Panc1 (cell line): ENCODE data around the gene ZC3H7A.

Experiments
- POLR2AphosphoS5 ChIP-seq: IDR thresholded peaks from 2 replicates; pipeline ENCODE4 v1.6.1; 2012; ENCODE audit warnings: mild to moderate bottlenecking, low read depth, low read length, moderate library complexity
- REST ChIP-seq, 2 experiments: IDR thresholded peaks; 2 replicates each; pipeline ENCODE4 v1.6.1; 2011 to 2012; ENCODE audit warnings: low read depth in 2 of 2, control low read depth in 1 of 2, low read length in 1 of 2, mild to moderate bottlenecking in 1 of 2, moderate library complexity in 1 of 2; ENCODE audit not compliant: insufficient read depth in 1 of 2
- SIN3A ChIP-seq: IDR thresholded peaks from 2 replicates; pipeline ENCODE4 v1.6.1; 2012; ENCODE audit warnings: low read depth, mild to moderate bottlenecking, low read length, moderate library complexity, borderline replicate concordance; ENCODE audit not compliant: insufficient read depth
- TCF7L2 ChIP-seq: IDR thresholded peaks from 2 replicates; pipeline ENCODE4 v1.6.1; 2011; ENCODE audit warnings: mild to moderate bottlenecking, low read depth, low read length, inconsistent platforms
- TF ChIP-seq, protein P1 (sequence below): fragments of 450-650 bp; IDR thresholded peaks from 2 replicates; pipeline ENCODE4 v1.5.1; 2017; ENCODE audit warnings: mild to moderate bottlenecking

GRCh38 chr16:11806721-11807120 is 9.7 kb upstream of the ZC3H7A start:
- TF ChIP-seq, protein P1, sequence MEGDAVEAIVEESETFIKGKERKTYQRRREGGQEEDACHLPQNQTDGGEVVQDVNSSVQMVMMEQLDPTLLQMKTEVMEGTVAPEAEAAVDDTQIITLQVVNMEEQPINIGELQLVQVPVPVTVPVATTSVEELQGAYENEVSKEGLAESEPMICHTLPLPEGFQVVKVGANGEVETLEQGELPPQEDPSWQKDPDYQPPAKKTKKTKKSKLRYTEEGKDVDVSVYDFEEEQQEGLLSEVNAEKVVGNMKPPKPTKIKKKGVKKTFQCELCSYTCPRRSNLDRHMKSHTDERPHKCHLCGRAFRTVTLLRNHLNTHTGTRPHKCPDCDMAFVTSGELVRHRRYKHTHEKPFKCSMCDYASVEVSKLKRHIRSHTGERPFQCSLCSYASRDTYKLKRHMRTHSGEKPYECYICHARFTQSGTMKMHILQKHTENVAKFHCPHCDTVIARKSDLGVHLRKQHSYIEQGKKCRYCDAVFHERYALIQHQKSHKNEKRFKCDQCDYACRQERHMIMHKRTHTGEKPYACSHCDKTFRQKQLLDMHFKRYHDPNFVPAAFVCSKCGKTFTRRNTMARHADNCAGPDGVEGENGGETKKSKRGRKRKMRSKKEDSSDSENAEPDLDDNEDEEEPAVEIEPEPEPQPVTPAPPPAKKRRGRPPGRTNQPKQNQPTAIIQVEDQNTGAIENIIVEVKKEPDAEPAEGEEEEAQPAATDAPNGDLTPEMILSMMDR, result no peak
- TF ChIP-seq POLR2AphosphoS5 (no peak), SIN3A (no peak), REST (IDR thresholded peaks at IDR 0.05; ENCODE audit: insufficient read depth in 1 of 2, low read depth in 2 of 2, low read length in 1 of 2) (no peak), TCF7L2 (no peak)
